Islet precursor cell (in vitro differentiated cells): Measurements from ENCODE around the gene PTPRR.
A peak's percentile ranks its signal among the peaks of the same experiment; 100 is the strongest.

ENCODE experiments used
- DNase-seq: peaks from one replicate; pipeline ENCODE4 v3.0.0-alpha.2; 2018

PTPRR gene

DNA sequence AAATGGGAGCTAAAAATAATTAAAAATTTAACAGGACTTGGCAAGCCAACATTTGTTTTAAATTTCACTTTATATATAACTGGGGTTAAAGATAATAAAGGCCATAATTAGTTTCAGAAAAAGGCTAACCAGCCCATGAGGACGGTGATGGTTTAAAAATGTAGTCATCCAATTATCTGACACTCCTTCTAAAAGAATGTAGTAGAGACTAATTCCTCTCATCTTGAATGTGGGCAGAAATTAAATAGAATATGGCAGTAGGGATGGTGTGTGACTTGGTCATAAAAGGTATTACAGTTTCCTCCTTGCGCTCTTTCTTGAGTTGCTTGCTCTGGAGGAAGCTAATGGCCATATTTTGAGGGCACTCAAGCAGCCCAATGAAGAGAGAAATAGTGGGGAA is 234.2 kb downstream of the PTPRR start:
- DNase-seq = no peak

DNA sequence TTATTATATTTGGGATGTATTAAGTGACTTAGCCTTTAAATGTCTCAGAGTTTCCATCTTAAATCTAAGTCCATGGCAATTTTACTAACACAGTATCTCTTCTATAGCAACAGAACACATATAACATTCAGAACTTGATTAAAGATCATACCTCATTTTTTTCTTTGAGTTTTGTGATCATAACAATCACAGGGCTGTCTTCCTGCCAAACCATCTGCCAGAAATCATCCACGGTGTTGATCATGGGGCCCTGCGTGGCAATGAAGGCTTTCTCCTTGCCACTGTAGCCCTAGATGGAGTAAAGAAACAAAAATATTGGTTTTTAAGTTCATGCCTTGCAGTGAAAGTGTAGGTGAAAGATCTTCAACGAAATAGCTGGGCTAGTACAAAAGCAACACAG is 236.6 kb downstream of the PTPRR start:
- no peak for DNase-seq

DNA sequence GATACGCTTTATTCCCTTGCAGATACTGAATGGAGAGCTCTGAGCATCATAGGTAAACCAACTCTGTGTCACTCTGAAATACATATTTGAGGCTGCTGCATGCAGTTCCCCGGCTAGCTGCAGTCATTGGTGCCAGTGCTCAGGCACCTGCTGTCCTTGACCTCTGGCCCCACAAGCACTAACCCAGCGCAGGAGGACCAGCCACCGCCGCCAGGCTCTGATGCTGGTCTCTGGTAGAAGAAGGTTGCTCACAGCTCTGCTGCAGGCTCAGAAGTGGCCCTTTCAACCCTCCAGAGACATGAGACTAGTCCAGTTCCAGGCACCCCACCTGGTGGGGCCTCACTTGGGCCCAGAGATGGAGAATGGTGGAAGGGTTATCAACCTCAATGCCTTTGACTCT is 248.8 kb downstream of the PTPRR start:
- DNase-seq = no peak

DNA sequence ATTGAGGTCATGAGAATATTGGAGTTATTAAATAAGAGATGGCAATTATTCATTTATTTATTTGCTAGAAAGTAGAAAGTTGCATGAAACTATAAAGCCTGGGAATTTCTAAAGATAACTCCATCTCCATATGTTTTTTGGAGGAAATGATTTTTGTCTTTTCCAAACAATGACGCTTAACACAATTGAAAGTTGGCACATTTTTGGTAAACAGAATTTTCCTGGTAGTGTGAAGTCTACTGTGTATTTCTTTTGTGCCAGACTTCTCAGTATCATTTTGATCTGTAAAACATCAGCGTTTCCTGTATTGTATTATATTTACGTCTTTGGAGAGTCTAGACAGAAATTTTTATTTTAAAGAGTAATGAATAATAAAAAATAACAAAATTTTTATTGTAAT is 249.6 kb downstream of the PTPRR start:
- no peak for DNase-seq

DNA sequence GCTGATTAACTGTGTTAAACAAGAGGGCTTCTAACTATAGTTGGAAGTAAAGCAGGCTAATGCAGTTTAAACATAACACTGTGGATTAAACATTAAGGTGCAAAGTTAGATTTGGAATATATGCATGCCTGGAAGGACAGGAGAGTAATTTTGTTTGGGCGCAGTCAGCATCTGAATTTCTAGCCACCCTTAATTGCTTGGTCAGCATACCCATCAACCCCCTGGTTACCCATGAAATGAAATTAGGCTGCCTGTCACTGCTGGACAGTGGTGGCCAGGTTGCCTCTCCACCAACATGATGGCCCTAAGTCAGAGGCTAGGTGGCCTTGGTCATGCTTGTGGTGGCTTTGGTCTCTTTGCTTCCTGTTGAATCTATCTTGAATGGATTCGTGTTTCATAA is 253.3 kb downstream of the PTPRR start:
- no peak for DNase-seq

DNA sequence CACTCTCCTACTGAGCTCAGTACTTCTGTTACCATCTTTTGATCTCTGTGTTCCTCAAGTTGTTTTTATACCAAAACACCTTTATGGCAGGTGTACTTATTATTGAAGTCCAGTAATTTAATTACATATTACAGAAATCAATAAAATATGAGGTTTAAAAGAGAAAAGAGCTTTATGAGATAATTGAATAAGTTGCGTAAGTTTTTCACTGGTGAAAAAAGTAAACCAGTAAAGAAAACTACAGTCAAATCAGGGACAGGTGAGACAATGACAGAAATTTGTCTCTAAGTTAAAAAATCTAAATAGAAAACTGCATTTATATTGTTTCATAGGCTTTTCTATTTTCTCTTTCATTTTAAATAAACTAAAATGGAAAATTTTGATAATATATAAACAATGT is 254.2 kb downstream of the PTPRR start:
- no peak for DNase-seq

DNA sequence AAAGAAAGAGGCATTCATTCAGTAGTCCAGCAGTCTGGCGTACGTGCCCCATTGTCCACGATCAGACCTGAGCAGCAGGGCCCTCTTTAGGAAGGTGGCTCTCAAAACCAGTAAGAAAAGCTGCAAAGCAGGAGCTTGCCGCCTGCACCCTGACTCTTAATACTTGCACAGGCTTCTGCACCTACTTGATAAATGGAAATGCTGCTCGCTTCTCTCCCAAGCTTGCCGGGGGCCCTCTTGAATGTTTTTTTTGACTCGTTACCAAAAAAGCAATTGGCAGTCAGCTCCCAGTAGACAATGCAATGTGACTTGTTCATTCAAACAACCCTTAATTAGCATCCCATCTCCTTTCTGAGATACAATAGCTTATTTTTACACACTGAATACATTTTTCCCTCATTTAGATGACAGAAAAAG is 256.1 kb downstream of the PTPRR start:
- DNase-seq = no peak

DNA sequence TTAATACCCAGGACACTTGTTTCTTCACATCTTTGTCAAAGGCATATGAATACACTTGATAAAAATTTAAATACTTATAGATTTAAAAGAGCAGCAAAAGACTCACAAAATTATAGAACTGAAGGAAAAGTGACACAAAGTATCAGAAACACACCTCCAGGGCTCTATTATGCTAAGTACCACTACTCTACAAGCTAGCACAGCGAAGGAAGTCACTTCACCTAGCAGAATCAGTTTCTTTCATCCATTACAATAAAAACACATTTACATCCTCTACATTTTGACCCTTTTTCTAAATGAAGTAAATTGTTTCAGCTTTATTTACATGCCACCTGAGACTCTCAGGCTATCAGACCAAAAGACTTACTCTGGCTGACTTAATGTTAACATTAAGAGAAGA is 256.7 kb downstream of the PTPRR start:
- no peak for DNase-seq

DNA sequence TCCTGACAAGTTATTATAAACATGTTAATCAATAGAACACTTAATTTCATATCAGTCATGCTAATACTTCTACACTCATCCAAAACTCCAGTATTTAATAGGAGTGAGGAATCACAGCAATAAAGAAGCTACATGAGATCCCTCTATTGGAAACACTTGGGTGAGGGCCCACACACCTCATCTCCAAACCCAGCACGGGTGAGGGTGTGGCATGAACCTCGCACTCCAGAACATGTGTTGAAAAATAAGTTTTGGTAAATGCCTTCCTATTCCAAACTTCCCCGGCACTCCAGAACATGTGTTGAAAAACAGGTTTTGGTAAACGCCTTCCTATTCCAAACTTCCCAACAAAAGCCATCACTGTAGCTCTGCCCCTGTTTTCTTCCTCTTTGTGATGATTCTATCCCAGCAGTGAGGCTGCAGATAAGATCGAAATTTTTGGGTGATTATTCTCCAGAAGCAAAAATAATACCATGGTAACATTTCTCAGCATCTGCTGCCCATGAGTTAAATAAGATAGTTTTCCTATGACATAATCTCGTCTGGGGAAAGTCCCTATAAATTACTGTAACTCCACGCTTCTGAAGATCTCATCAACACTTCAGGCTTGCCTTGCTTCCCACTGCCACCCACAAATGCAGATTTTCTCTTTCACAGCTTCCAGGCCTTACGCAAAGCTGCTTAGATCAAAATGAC is 258.9 kb downstream of the PTPRR start:
- no peak for DNase-seq

DNA sequence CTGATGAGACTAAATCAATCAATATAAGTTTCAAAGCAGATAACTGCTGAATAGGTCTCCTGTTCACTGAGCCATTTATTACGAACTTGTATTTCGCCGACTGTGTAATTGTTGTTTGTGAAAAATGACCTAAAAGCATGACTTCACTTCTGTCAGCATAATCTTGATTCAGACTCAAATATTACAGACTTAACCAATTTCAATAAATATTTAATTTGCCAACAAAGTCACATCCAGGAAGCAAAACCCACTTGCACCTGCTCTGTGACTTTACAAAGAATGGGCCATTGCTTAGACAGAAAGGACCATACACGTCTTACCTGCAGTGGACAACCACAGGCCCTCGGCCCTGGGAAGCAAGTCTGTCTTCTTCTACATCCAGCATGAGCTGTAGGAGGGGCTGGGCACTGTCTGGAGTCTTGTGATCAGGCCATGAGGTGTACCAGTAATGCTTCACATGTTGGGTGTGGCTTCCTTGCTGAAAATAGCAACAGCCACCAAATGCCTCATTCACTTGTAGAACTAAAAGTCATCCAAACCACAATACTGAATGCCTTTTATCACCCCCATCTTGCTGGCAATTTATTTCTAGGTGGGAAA is 259.8 kb downstream of the PTPRR start:
- no peak for DNase-seq

DNA sequence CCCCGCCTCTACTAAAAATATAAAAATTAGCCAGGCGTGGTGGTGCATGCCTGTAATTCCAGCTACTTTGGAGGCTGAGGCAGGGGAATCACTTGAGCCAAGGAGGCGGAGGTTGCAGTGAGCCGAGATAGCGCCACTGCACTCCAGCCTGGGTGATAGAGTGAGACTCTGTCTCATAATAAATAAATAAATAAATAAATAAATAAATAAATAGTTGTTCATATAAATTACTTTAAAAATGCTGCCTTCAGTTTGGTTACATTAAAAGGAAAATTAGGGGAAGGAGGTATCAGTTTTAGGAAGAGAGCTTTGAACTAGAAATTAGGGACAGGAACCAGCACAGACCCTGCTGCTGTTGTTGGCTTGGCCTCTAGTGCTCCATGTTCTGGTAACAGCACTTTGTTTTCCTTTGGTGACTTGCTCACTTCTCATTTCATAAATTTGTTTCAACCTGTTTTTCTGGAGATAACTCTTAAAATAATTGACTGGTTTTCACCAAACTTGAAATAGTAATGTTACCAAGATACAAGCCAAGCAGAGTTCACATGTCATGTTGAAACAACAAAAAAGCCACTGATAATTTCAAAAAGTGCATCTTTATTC is 260.4 kb downstream of the PTPRR start:
- DNase-seq = no peak

DNA sequence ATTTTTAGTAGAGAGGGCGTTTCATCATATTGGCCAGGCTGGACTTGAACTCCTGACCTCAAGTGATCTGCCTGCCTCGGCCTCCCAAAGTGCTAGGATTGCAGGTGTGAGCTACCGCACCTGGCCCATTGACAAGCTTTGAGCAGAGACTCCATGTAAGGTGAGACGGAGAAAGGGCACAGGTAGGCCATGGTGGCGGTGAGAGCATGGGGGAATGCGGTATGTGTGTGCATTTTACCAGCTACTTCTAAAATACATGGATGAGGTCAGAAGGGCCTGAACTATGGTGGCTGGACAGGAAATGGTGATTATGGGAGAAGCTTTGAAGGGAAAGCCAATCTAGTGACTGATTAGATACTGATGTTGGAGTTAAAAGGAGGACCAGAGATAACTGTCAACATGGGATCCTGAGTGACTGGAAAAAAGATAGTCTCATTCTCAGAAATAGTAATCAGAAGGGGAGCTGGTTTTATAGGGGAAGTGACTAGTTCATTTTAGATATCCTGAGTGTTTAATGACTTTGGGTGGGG is 261.4 kb downstream of the PTPRR start:
- no peak for DNase-seq

DNA sequence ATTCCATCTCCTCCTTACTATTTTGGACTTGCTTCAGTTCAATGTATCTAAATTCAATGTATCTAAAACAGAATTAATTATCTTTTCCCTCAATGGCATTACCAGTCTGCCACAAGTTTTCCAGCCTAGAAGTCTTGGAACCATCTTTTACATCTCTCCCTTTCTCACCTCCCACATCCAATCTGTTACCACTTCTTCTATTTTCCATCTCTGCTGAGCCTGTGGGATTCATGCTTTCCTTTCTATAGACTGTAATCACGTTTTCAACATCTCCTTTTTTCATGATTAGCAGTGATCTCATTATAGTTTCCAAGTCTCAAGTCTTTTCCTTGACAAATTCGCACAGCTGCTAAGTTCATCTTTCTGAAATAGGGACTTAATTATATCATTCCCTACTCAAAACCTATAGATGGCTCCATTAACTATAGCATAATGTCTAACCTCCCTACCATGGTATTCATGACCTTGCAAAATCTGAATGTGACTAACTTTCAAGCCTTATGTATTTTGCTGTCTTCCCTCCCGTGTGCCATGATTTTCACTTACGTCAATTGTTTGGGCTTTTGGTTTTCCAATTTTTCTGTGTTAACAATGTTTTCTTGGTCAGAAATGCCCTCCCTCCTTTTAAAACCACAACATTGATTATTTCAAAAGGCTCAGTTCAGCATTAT is 262.8 kb downstream of the PTPRR start:
- DNase-seq = no peak

DNA sequence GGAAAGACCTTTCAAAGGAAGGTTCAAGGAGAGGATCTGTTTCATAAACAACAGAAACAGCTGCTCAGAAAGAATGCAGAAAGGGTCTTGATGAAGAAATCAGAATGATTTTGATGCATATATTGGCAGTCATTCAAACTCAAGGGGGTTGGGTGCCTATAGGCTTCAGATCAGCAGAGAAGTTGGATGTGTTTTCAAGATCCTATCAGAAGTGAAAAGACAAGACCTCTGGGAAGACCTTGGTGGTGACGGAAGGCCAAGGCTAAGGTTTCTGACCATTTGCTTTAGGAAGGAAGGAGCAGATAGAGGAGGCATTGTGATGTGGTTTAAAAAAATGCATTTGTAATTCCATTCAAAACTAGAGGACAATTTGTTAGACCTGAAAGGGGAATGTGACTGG is 268.1 kb downstream of the PTPRR start:
- DNase-seq = no peak

DNA sequence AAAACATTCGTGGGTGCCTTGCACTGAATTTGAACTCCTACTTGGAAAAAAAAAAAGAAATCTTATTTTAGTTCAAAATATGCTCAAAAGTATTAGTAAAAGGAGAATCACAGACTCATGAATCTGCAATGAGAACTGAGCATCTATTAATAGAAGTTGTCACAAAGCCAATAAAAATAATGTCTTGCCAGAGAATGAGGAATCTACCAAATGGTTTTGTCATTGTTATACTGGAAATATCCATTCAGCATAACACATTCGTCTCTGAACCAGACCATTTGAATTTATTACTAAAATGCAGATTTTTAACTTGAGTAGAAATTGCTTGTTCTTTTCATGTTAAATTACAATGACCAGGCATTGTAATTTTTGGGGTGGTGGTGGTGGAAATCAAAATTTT is 271.7 kb downstream of the PTPRR start:
- no peak for DNase-seq

DNA sequence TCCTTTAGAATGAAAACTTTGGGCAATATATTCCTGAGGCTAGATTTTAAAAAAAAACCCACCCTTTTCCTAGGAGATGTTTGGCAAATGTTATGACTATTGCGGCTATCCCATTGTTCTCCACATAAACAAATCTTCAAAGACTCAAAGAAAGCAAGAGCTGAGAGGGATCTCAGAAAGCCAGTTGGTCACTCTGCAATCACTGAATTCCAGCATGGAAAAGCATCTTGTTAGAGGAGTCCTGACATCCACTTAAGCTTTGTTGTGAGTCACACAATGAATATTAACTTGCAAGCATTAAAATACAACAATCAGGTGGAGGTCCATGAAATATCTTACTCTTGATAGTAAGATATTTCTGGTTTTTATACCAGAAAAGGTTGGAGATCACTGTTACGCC is 272.3 kb downstream of the PTPRR start:
- DNase-seq = no peak

DNA sequence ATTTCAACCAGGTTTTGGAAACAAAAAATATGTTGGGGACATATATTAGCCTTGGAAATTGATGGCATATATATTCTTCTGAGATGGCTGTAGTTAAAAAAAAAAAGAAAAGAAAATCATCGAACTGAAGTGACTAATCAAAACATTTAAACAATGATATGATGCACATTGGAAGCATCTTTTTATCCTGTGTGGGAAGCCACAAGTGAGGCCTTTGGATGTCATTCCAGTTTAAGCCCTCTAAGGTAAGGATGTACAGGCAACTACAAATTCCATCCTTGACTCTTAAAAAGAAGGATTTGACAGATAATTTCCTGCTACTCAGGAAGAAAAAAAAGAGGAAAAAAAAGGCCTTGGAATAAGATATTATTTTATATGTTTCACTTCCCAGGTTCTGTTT is 273.7 kb downstream of the PTPRR start:
- DNase-seq = no peak

DNA sequence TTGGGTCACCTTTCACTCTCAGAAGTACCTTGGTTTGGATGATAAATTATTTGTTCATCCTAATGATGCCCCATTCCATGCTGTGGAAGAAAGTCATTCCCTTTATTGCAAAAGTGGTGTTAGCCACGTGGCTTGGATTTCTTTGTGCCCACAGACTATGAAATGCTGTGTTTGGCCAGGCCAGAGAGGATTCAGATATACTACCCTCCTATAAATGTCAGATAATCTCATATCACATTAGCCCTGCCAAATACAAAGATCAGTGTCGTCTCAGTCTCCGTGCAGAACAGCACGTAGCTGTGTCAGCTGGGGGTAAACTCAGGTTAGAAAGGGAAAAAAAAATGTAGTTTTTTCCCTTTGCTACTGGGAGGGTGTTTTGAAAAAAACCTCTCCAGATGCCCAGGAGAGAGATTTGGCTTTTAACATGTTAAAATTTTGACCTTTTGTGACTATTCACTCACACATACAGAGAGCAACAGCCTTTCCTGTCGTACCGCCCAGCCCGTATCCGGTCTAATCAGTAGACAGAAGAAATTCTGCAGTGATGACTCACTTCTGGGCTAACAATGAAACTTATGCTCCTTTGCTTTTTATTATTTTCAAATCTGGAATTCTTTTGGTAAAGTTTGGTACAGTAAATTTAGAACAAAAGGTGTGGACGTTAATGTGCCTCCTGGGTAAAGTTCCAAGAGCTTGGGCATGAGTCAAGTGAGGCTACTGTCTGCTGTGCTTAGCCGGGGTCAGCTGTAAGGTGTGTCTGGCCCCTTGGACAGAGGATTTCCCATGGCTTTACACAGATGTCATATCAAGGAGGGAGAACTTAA is 274.8 kb downstream of the PTPRR start:
- peak; percentile 83 for DNase-seq

DNA sequence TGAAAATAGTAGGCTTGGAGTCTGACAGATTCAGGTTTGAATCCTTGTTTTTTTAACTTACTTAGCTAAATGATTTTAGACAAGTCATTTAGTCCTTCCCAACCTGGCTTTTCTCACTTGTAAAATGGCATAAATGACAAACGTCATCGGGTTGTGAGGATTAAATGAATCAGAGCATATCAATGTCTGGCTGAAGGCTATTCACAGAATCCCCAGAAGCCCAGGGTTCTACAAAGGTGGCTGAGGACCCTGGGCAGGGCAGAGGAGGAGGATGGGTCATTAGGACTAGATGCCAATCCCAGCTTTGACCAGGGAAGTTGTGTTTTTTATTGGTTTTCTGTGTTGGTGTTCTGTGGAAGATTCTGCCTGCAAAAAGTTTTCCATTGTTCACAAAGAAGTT is 275.7 kb downstream of the PTPRR start:
- DNase-seq = no peak

DNA sequence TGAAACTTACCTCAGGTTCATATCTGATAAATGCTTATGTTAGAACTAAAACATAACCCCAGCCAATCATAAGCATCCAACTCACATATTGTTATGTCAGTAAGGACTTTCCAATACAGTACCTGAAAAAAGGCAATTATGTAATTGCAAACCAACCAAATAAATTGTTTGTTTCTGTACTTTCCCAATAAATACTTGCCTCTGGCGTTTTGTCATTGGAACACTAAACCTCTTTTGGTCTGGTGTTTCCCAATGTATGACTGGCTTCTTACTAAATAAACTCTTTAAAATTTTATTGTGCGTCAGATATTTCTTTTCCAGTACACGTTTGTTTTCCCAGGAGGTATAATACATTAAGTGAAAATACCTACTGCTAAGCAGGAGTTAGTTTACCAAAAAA is 276.6 kb downstream of the PTPRR start:
- DNase-seq = no peak

DNA sequence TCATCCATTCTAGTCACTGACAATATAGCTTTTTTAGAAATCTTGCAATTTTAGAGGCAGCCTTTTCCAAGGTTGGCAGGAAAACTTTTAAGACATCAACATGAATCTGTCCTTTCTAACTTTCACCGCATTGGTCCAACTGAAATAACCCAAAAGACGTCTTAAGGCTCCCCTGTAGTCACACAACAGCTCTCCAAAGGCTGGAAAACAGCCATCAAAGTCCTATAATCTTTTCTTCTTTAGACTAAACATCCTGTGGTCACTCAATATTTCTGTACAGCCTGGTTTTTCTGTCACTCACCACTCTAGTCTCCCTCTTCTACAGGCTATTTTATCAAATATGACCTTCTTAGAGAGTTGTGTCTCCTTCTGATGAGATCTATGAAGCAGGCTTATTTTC is 278.8 kb downstream of the PTPRR start:
- DNase-seq = no peak

DNA sequence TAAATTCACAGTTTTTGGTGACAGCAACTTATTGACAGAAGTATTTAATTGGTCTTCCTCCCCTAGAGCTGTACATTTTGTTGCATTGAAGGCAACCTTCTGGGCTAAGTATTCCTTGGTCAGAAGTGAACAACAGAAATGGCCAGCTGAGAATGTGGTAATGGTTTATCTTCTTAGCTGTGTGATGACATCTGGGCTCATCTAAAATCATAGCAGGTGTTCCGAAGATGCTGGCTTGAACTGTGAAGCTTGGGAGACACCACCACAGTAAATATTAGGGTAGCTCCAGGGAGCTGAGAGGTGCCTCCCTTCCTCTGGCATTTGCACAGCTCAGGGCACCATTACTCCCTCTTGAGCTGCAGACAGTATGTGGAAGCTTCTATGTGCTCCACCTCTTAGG is 279.6 kb downstream of the PTPRR start:
- no peak for DNase-seq

DNA sequence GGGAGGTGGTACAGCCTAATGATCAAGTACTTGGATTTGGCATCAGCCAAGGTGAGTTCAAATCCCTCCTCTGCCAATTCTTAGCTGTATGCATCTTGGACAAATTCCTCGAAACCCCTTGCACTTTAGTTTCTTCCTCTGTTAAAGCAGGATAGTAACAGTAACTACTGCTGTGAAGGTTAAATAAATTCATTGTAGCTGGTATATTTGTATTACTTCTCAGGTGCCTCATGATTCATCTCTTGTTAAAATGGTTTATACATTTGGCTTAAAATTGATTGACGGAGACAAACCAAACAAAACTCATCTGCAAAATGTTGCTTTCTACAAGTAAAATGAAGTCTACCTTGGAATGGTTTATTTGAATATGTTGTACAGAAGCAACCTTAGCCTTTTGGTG is 281.0 kb downstream of the PTPRR start:
- no peak for DNase-seq
